Tibial artery (tissue), 4 donors: ENCODE data around the gene TRABD2A.
"Not testable (repeated sequence)": the region's sequence is repeated elsewhere in the genome, so short reads cannot be mapped to it uniquely, and the experiment has no call there.

Experiments
- DNase-seq, 2 donors: peaks; one replicate each; pipeline ENCODE4 v3.0.0-alpha.2; 2019
- H3K27ac ChIP-seq, 2 donors: fragments of 200-600 bp; sonication (generic) in 1 of 2; 1 replicate in 1 of 2; 2 replicates in 1 of 2; pipeline ENCODE4 v1.5.1; 2018 to 2019; ENCODE audit warnings: mild to moderate bottlenecking in 1 of 2
- H3K27me3 ChIP-seq, 2 donors: fragments of 200-600 bp; sonication (generic) in 1 of 2; one replicate each; pipeline versions ENCODE4 v1.5.1 to v1.6.0; 2016 to 2019
- H3K36me3 ChIP-seq, 3 donors: fragments of 200-600 bp; sonication (generic) in 2 of 3; one replicate each; pipeline ENCODE4 v1.5.1; 2016 to 2019; ENCODE audit warnings: mild to moderate bottlenecking in 2 of 3
- H3K4me1 ChIP-seq, 4 donors: fragments of 200-600 bp; sonication (generic) in 2 of 4; 1 replicate in 3 of 4; 2 replicates in 1 of 4; pipeline ENCODE4 v1.5.1; 2016 to 2019
- H3K4me3 ChIP-seq, 2 donors: fragments of 200-600 bp; sonication (generic) in 1 of 2; 1 replicate in 1 of 2; 2 replicates in 1 of 2; pipeline ENCODE4 v1.5.1; 2018 to 2019; ENCODE audit warnings: mild to moderate bottlenecking in 2 of 2
- H3K9me3 ChIP-seq, 3 donors: fragments of 200-600 bp; sonication (generic) in 1 of 3; one replicate each; pipeline ENCODE4 v1.5.1; 2016 to 2019
- intact Hi-C: fragments of 100-400 bp; cut with DNase I; formaldehyde crosslinking; loops from one replicate; pipeline ENCODE4 v1.15.0; 2023; ENCODE audit warnings: low total_unique reads
- TF ChIP-seq, protein P1 (sequence below), 2 experiments: fragments of 200-600 bp in 1 of 2; fragments of 450-650 bp in 1 of 2; IDR thresholded peaks; one replicate each; pipeline ENCODE4 v1.5.1; 2017 to 2019; ENCODE audit warnings: antibody characterized with exemption in 2 of 2, mild to moderate bottlenecking in 1 of 2, moderate library complexity in 1 of 2

Gene TRABD2A

GRCh38 chr2:84924173-84925106 lies 43.6 kb upstream of the TRABD2A start:
- H3K27ac ChIP-seq, result no peak overlapping the region
- intact Hi-C loops, result no loop called here
- peaks cover 0 to 32% (median 16%) of the 10 kb centered on the region in 4 donors for H3K4me1 ChIP-seq
- H3K4me3 ChIP-seq, result no peak overlapping the region
- no peaks in the 10 kb centered on the region for H3K27me3 ChIP-seq
- DNase-seq, result peak in 1 of 2 donors; percentile 34
- no peaks in the 10 kb centered on the region for H3K9me3 ChIP-seq
- no peaks in the 10 kb centered on the region for H3K36me3 ChIP-seq
- TF ChIP-seq, protein P1, sequence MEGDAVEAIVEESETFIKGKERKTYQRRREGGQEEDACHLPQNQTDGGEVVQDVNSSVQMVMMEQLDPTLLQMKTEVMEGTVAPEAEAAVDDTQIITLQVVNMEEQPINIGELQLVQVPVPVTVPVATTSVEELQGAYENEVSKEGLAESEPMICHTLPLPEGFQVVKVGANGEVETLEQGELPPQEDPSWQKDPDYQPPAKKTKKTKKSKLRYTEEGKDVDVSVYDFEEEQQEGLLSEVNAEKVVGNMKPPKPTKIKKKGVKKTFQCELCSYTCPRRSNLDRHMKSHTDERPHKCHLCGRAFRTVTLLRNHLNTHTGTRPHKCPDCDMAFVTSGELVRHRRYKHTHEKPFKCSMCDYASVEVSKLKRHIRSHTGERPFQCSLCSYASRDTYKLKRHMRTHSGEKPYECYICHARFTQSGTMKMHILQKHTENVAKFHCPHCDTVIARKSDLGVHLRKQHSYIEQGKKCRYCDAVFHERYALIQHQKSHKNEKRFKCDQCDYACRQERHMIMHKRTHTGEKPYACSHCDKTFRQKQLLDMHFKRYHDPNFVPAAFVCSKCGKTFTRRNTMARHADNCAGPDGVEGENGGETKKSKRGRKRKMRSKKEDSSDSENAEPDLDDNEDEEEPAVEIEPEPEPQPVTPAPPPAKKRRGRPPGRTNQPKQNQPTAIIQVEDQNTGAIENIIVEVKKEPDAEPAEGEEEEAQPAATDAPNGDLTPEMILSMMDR (IDR thresholded peaks at IDR 0.05), result no peak

- Histone ChIP-seq H3K9me3 (no peaks in the 10 kb centered on the region), H3K27me3 (no peaks in the 10 kb centered on the region), H3K36me3 (no peaks in the 10 kb centered on the region), H3K27ac (no peak overlapping the region), H3K4me3 (no peak overlapping the region), H3K4me1 (peaks cover 0 to 33% (median 16%) of the 10 kb centered on the region in 4 donors)
- TF ChIP-seq, protein P1 (IDR thresholded peaks at IDR 0.05), result no peak
- intact Hi-C loops, result no loop called here
- no peak for DNase-seq
Measured at GRCh38 chr2:84923009-84923408, 42.1 kb upstream of the TRABD2A start.

- Histone ChIP-seq H3K36me3 (no peaks in the 10 kb centered on the region), H3K27me3 (no peaks in the 10 kb centered on the region), H3K4me1 (peaks cover 0 to 10% (median 2%) of the 10 kb centered on the region in 4 donors), H3K4me3 (no peak overlapping the region), H3K9me3 (no peaks in the 10 kb centered on the region), H3K27ac (peak overlapping the region; percentile 67 to 74)
- DNase-seq, result peak in 1 of 2 donors; percentile 67
- TF ChIP-seq, protein P1 (IDR thresholded peaks at IDR 0.05), result no peak
- intact Hi-C loops, result no loop called here
Measured at GRCh38 chr2:84919885-84920580, 39.1 kb upstream of the TRABD2A start.

DNA sequence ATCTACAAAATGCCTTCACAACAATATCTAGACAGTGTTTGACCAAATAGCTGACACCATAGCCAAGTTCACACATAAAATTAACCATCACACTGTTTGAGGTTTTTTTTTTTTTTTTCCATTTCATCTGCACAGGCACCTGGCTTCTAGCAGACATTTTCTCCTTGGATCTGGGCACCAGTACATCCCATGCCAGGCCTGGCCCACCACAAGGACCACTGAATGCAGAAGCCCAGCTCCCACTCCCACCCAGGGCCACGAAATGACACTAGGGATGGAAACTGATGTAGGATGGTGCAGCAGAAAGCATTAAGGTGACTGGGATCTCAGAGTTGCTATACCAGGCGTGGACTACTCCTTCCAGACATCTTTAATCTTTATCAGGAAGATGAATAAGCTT lies 37.5 kb upstream of the TRABD2A start:
- no peaks in the 10 kb centered on the region for H3K9me3 ChIP-seq
- no peaks in the 10 kb centered on the region for H3K27me3 ChIP-seq
- no peak overlapping the region for H3K4me3 ChIP-seq
- intact Hi-C loops, result no loop called here
- H3K27ac ChIP-seq, result no peak overlapping the region
- H3K4me1 ChIP-seq, result peaks cover 0 to 10% (median 2%) of the 10 kb centered on the region in 4 donors
- DNase-seq, result no peak
- TF ChIP-seq, protein P1 (IDR thresholded peaks at IDR 0.05), result no peak
- no peaks in the 10 kb centered on the region for H3K36me3 ChIP-seq

DNA sequence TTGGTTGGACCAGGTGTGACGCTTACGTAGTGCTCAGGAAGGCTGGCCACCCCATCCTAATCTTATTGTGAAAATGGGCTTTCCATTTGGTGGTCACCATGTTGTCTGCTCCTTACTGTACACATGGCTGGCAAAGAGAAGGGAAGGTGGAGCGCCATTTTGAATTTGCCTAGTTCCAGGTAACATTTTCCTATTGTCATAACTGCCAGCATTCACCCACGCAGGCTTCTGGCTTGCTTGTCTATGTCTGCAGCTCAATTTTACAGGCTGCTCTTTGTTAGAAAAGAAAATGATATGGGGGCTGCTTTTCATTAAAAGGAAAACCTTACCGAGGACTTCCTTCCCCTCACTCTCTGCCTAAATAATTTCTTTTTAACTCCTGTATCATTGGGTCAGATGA lies 36.9 kb upstream of the TRABD2A start:
- intact Hi-C loops, DNase-seq, H3K4me3 ChIP-seq: not testable (repeated sequence)

GRCh38 chr2:84915675-84916074 lies 34.8 kb upstream of the TRABD2A start:
- H3K27ac ChIP-seq, H3K9me3 ChIP-seq, H3K4me3 ChIP-seq, H3K36me3 ChIP-seq, DNase-seq, intact Hi-C loops, H3K27me3 ChIP-seq: not testable (repeated sequence)
- peaks cover 0 to 10% (median 2%) of the 10 kb centered on the region in 4 donors for H3K4me1 ChIP-seq

More for the DNA sequence above, 36.9 kb upstream of the TRABD2A start:
- not testable (repeated sequence) for H3K36me3 ChIP-seq, H3K9me3 ChIP-seq, H3K27ac ChIP-seq, H3K27me3 ChIP-seq
- H3K4me1 ChIP-seq, result peaks cover 0 to 10% (median 2%) of the 10 kb centered on the region in 4 donors
